Suppressor macrophage treated with lipopolysaccharide for 1 hour (primary cell): ENCODE measurements around the gene GBP7.
"Not testable (repeated sequence)": the region's sequence is repeated elsewhere in the genome, so short reads cannot be mapped to it uniquely, and the experiment has no call there.

Experiments
- DNase-seq, 3 donors: peaks; one replicate each; pipeline ENCODE4 v3.0.0-alpha.2; 2020 to 2022

Gene GBP7

DNA sequence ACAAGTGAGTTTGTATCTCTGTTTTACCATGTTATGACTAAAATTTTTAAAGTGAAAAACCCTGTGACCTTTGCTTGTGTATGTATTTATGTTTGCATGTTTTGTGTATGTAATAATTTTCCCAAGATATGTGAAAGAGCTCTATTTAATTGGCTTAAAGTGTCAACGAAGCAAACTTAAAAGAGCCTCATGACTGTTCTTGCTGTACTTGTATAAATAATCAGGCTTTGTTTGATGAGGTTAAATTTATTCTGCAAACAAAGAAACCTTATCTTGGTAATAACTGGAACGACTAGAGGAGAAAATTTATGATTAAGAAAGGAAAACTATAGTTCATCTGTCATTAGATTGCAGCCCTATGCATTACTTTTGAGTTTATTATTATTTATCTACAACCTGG is 6.6 kb downstream of the GBP7 start:
- DNase-seq: no peak

DNA sequence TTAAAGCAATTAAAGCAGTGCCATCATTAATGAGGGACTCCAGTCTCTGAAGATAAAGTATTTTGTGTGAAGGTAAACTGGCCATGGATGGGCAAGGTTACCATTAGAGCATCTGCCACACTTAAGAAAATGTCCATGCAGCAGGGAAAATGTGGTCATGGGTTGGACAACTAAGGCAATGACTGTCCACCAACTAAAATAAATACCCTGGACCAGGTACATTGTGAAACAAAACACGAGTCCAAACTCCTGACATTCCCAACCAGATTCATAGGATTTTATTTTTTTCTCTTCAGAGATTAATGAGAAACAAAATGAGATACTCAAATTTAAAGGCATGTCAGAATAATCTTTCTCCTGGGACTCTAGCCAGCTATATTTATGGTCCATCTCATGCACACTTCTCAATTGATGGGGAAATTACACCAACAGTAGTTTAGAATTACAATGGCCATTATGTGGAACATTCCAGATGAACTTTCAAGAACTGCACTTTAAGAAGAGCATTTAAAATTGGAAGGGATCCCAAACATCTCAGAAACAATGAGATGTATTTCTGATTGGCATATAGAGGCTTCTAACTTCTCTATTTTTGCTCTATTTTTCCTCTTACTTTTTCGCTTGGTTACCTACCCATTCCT is 8.1 kb downstream of the GBP7 start:
- no peak for DNase-seq

DNA sequence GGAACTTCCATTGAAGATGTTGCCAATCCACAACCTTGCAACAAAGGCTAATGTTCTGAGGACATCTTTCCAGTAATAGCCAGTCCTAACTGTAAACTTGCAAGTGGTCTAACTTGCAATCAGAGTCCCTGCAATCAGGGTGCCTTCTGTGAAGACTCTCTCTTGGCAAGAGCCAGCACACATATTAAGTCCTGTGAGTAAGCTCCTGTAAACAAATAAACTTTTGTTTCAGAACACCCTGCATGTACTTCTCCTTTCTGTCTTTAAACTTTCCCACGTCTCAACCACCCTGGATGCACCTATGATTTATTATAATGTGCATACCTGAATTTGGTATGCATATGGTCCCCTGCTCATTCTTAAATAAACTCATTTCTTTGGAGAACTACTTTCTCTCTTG is 9.1 kb downstream of the GBP7 start:
- no peak for DNase-seq

DNA sequence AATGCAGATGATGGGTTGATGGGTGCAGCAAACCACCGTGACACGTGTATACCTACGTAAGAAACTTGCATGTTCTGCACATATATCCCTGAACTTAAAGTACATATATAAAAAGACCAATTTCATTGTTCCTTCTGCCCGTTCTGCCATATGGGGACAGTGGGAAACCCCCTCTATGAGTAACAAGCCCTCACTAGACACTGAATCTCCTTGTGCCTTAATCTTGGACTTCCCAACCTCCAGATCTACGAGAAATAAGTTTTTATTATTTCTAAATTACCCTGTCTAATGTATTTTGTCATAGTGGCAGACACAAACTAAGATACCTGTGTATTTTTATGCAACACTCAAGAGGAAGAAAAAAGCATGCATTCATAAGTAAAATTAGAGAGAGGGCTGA is 10.0 kb downstream of the GBP7 start:
- DNase-seq: peak; percentile 60 to 73 (median 61)

DNA sequence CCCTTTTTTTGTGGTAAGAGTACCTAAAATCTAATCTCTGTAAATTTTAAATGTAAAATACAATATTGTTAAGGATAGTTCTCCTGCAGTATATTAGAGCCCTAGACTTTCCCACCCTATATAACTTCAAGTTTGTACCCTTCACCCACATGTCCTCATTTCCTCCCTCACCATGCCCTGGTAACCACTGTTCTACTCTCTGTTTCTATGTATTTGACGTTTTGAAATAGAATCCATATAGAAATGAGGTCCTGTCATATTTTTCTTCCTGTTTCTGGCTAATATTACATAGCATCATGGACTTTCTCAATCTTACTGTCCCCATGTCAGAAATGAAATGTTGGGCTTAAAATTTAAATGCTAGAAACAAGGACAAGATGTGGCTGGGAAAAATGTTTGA is 24.8 kb downstream of the GBP7 start:
- peak in 1 of 3 donors; percentile 27 for DNase-seq

DNA sequence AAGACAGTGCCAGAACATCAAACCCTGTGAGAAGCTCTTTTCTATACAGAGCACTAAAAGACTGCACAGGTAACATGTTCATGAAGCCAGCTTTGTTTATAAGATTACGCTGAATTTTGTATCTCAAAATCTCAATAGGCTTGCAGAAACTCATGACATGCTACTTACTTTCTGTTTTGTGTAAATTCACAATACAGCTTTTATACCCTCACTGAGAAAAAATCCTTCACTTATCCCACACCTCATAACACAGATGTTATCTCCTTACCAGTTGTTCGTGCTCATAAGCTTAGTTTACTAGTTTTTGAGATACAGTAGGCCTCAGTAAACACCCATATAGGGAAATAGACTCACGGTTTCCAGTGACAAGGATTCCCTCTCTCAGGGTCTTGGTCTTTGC is 25.8 kb downstream of the GBP7 start:
- no peak for DNase-seq

DNA sequence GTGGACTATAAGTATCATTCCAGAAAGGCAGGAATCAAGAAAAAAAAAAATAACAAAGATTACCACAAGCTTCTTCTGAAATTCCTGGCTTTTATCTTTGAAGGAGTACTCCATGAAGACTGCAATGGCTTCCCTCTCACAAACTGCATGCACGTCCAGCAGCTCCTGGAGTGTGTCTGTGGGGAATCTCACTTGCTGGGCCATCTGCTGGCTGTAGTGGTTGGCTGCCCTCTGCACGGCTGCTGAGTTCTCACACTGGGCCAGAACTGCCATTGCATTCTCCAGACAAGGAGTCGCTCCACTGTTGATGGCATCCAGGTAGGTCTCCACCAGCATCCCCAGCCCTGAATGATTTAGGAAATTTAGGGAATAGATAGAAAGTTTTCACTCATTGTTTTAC is 26.6 kb downstream of the GBP7 start:
- DNase-seq: no peak

DNA sequence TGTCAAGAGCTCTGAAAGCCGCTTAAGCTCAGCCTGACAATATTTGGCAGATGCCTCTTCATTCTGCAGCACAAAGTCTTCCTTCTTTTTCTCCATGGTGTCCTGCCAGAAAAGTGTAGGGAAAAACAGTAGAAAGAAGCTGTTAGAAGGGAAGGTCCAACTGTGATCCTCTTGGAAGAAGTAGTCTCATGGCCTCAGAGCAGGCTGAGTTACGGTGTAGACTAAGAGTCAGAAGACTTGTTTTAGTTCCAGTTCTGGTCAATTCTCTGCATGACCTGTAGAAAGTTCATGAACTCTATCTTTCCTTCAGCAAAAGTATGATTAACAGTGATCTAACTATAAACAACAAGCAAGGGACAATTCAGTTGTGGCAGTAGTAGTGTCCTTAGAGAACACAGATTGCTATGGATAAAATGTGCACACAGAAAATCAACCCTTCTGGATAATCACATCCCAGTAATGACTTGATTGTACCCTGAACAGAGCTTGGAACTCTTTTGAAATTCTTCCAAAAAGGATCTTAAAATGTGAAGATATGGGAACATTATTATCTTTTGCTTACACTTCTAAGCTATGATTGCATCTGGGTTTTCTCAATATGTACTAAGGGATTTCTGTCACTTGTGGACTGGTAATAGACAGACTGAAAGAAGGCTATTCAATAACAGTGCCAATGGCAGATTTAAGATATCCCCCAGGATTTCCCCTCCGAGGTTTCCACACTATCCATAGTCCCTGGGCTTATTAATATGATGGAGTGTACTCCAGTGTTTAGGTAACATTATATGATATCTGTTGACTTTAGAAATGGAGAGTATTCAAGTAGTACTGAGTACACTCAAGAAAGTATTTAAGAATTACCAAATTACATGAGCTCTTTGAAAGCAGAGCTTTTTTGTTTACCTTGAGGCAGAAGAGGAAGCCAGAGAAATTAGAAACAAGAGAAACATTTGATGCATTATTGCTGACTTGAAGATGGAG is 27.8 kb downstream of the GBP7 start:
- DNase-seq: peak in 2 of 3 donors; percentile 25 to 32

DNA sequence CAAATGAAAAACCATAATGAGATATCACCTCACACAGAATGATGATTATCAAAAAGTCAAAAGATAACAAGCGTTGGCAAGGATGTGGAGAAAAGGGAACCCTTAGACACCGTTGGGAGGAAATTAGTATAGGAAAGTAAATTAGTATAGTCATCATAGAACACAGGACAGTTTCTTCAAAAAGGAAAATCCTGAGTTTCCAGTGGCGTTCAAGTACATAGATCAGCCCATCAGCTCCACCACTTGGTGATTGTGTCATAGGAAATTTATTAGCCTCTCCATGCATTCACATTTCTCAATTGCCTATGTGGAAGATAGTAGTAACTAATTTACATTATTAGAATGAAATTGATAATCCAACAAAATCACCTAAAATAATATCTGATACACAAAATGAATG is 29.1 kb downstream of the GBP7 start:
- peak; percentile 36 to 55 (median 52) for DNase-seq

DNA sequence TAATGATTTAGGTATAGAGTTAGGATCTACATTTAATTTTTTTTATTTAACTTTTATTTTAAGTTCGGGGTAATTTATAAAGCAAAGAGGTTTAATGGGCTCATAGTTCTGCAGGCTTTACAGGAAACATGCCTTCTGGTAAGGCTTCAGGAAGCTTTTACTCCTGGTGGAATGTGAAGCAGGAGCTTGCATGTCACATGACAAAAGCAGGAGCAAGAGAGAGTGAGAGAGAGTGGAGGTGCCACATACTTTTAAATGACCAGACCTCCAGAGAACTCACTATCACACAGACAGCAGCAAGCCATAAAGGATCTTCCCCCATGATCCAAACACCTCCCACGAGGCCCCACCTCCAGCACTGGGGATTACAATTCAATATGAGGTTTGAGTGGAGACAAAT is 32.3 kb downstream of the GBP7 start:
- no peak for DNase-seq

DNA sequence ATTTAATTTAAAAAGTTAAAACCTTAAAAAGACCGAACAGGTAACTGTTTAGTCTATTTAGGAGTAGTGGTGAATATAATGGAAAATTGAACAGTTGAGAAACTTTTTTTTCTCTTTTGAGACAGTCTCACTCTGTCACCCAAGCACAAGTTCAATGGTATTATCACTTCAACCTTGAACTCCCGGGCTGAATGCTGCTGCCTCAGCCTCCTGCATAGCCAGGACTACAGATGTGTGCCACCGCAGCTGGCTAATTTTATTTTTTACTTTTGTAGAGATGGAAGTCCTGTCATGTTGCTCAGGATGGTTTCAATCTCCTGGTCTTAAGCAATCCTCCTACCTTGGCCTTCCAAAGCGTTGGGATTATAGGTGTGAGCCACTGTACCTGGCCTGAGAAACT is 33.6 kb downstream of the GBP7 start:
- DNase-seq: no peak

DNA sequence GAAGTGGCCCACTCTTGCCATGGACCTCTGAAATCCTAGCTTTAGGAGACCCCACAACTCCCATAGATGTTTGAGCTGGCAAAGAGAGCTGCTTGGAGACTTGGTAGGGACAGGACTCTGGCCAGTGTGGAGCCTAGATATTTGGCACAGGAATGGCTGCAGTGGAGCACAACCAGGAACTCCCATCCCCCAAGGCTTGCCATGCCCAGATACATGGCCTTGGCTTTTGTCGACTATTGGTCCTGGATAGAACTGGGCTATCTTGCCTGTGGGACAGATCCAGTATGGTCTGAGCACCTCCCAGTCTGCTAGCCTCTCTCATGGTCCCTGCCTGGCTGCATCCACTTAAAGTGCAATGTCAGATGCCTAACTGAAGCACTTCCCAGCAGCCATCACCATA is 42.1 kb downstream of the GBP7 start:
- no peak for DNase-seq

DNA sequence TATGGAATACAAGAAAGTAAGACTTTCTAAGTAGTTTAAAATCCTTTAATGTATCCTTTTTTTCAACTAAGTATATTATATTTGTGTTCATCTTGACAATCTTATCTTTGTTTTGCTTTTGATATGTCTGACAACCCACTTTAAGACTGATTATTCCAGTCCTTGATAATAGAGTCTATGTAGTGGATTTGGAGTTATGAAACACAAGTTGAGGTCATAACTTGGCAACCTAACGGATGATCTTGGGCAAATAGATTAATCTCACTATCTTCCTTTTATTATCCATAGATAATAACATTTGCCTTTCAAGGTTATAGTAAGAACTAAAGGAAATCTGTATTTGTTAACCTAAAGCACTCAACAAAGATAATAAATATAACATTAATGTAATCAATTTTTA is 45.1 kb downstream of the GBP7 start:
- DNase-seq: peak in 1 of 3 donors; percentile 13

DNA sequence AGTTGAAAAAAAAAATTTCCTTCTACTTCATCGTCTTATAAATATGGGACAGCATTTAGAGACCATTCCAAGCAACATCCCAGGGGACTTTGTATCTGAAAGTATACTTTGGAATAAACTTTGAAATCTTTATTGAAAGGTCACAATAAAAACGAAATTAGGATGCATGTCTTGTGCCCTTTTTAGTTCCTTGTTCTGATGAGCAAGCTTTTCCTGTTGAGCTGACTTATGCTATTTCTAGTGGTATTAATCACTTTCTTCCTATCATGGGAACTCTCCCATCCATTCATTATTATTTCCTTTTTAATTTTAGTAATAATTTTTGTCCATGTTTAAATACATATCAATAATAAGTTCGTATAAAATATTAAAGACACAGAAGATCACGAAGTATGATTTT is 45.9 kb downstream of the GBP7 start:
- peak; percentile 57 to 85 (median 73) for DNase-seq

DNA sequence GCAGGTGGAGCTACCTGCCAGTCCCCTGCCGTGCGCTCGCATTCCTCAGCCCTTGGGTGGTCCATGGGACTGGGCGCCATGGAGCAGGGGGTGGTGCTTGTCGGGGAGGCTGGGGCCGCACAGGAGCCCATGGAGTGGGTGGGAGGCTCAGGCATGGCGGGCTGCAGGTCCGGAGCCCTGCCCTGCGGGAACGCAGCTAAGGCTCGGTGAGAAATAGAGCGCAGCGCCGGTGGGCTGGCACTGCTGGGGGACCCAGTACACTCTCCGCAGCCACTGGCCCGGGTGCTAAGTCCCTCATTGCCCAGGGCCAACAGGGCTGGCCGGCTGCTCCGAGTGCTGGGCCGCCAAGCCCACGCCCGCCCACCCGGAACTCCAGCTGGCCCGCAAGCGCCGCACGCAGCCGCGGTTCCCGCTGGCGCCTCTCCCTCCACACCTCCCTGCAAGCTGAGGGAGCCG is 47.8 kb downstream of the GBP7 start:
- DNase-seq: not testable (repeated sequence)

DNA sequence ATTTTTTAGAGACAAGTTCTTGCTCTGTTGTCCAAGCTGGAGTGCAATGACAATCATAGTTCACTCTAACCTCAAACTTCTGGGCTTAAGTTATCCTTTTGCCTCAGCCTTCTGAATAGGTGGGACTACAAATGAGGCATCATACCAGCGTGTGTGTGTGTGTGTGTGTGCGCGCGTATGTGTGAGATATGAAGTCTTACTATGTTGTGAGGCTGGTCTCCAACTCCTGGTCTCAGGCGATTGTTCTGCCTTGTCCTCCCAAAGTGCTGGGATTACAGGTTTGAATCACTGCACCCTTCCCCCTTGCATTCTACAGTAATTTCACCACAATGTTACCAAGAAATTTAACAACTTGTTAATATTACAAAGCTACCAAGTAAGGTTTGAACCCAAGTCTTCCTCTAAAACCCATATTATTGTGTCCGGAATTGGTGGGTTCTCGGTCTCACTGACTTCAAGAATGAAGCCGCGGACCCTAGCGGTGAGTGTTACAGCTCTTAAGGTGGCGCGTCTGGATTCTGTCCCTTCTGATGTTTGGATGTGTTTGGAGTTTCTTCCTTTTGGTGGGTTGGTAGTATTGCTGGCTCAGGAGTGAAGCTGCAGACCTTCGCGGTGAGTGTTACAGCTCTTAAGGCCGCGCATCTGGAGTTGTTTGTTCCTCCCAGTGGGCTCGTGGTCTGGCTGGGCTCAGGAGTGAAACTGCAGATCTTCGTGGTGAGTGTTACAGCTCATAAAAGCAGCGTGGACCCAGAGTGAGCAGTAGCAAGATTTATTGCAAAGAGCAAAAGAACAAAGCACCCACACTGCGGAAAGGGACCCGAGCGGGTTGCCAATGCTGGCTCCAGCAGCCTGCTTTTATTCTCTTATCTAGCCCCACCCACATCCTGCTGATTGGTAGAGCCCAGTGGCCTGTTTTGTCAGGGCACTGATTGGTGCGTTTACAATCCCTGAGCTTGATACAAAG is 48.9 kb downstream of the GBP7 start:
- peak; percentile 59 to 70 (median 68) for DNase-seq

DNA sequence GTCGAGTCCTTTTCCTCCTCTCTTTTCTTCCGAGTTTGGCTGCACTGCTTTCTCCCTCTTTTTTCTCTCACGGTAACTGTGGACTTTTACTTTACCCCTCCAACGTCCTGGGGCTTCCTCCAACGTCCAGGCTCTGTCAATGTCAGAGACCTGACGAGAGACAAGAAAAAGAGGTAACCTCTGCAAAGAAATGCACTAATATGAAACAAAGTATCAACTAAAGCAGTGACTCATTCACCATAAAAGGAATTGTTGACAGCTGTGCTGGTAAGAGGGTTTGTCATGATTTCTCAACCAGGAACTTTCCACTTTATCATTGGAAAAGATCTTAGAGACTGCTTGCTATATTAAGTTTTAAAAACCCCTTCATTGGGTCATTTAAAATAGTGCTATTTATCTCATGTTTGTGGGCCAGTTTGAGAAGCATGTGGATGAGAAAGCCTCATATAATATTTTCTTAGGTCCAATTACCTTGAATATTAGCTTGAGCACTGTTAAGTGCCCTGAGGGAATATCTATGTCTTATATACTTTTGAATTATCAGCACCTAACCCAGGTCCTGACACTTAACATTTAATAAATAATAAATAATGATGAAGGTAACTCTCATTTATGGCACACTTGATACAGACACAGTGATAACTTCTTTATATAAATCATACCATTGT is 49.8 kb downstream of the GBP7 start, which contains the start of gene GBP2:
Gene GBP2, minus strand, starts transcription at position 202 of the 668 bp plus-strand sequence. CDS start 4,148 bp downstream, outside the sequence.
- DNase-seq: peak; percentile 82 to 99 (median 97)

DNA sequence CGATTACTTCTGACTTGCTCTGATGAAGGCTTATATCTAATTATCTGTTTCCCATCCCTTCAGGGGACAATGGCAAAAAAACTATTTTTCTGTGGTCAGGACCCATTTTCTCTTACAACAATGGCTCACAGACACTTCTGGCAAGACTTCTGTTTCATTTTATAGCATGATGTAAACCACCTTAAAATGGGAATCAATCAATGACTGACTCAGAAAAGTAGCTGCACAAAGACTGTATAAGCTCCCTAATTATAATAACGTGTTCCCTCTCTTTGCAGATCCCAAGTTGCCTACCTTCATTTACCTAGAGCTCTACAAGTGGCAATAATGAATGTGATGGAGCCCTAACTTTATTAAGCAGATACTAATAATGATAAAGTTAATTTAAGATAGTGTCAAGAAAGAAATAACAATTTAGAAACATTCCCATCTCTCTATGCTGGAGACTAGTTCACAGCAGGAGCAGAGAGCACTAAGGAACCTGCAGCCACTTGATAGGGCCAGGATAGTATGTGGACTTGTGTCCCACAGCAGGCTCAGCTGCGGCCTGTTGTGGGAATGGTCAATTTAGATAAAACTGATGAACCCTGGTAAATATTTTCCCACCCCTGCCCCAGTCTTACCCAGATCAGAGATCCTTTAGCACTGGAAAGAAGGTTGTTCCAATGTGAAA is 50.4 kb downstream of the GBP7 start:
- DNase-seq: peak in 2 of 3 donors; percentile 35 to 51

DNA sequence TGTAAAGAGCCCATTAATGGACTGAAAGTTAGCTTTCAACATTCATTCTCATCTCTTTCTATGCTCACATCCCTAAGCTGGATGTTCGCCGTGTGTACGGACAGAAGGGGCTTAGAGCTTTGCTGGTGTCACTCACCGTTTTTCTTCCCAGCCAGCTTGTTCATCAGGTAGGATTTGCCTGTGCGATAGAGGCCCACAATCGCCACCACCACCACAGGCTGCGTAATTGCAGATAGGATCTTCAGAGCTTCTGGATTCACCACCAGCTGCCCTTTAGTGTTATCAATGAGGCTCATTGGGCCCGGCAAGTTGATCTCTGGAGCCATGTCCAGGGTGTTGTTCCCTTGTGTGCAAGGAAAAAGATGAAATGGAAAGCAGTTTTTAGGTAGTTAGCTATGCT is 54.2 kb downstream of the GBP7 start:
- peak in 1 of 3 donors; percentile 3 for DNase-seq

DNA sequence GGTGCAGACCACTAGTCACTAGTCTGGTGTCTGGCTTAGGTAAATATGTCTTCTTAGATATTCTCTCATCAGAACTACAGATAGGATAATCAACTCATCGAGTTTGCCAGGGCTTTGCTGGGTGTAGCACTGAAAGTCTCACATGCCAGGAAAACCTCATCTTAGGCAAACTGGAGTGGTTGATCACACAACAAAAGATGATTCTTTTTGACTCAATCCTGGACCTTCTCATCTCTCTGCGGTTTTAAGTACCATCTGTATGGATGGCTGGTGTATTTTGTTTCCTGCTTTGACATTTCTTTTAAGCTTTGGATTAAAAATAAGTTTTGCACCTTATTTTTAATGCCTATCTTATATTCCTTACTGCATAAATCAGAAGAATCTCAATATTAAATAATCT is 61.1 kb downstream of the GBP7 start:
- DNase-seq: peak in 2 of 3 donors; percentile 5 to 18

DNA sequence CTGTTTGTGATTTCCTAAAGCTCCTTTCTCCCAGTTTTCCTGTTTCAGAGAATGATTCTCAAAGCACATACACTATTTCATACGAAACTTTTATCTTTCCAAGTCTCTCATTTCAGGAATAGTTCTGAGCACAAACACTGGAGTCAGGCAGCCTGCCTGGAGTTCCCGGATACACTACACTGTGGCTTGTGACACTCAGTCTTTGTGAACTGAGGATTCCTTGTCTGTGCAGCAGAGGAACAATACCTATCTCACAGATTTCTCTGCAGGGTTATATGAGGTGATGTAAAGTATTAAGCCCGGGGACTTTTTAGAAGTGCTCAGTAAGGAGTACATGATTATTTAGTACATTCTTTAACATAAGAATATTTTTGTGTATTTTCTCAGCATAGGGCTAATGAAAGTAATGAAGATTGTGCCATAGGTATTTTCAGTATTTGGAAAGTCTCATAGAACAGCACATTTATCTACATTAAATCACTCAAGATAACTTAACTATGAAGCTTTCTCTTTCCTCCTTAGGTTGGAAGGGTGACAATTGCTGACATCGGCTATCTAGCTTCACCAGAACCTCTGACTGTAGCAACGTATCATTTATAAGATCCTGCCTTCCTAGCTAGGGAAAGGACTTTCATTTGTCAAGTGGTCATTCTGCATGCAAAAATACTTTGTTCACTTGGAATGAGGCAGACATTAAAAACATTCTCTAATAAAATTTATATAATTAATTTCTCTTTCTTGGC is 62.8 kb downstream of the GBP7 start:
- DNase-seq: peak in 2 of 3 donors; percentile 12 to 17
